HepG2 (cell line): Measurements from ENCODE around the gene TRAPPC3. TPM values are rescaled to one million over a fixed set of nuclear protein-coding genes. Genes with fewer than 3 reads are reported as not detected.

Source experiments
- ATAC-seq: fragments of 200-7000 bp; cut with Tn5 transposase; 3 replicates; pipeline ENCODE4 v1.9.1; 2020; ENCODE audit warnings: mild to moderate bottlenecking, moderate library complexity
- BruUV-seq: library from RNA; stranded (reverse); fragments of 400-500 nt; replicated peaks from 2 replicates; lab custom pipeline; 2021; lab: Mats Ljungman, UMichigan
- CTCF ChIA-PET: fragments of 300-600 bp; formaldehyde crosslinking; extraction: SDS; loops from one replicate; lab custom pipeline; 2021; ENCODE audit warnings: low total read pairs, inconsistent platforms, low intra/inter-chr PET ratio; lab: Yijun Ruan, JAX
- POLR2A ChIA-PET: fragments of 350-600 bp; sonication (Branson Sonifier 250); formaldehyde crosslinking; loops from one replicate; lab custom pipeline; 2020; ENCODE audit warnings: antibody characterized with exemption, inconsistent platforms; lab: Yijun Ruan, JAX
- DNase-seq: peaks from one replicate; pipeline ENCODE4 v3.0.0-alpha.2; 2015; ENCODE audit warnings: low spot score
- FAIRE-seq: peaks from 3 replicates; lab custom pipeline; 2011; peaks lifted over from hg19 to GRCh38; lab: Jason Lieb, UNC
- H2AFZ ChIP-seq: one replicate; pipeline ENCODE4 v1.6.1; 2011; ENCODE audit warnings: low read length, inconsistent platforms
- H3K27ac ChIP-seq: fragments of 300-600 bp; 3 replicates; pipeline ENCODE4 v1.8.0; 2011; ENCODE audit warnings: mixed run types, mild to moderate bottlenecking, mixed read lengths, low read length, inconsistent platforms; ENCODE audit not compliant: insufficient read depth; ENCODE audit errors: extremely low read length
- H3K27me3 ChIP-seq, 2 experiments: fragments of 200-600 bp in 1 of 2; 2 replicates in 1 of 2; 3 replicates in 1 of 2; pipeline versions ENCODE4 v1.6.0 to v1.8.0; 2011; ENCODE audit warnings: low read length in 2 of 2, mild to moderate bottlenecking in 2 of 2, moderate library complexity in 2 of 2, inconsistent platforms in 1 of 2; ENCODE audit not compliant: insufficient read depth in 2 of 2, control insufficient read depth in 1 of 2
- H3K36me3 ChIP-seq, 2 experiments: fragments of 200-600 bp in 1 of 2; replicated peaks in 1 of 2; 2 replicates in 1 of 2; 3 replicates in 1 of 2; pipeline versions ENCODE4 v1.5.1 to v1.8.0; 2011; ENCODE audit warnings: low read length in 2 of 2, inconsistent platforms in 1 of 2; ENCODE audit not compliant: insufficient read depth in 2 of 2, control insufficient read depth in 1 of 2
- H3K4me1 ChIP-seq: 2 replicates; pipeline ENCODE4 v1.5.1; 2012; ENCODE audit warnings: low read length, inconsistent platforms; ENCODE audit not compliant: insufficient read depth
- H3K4me2 ChIP-seq: 2 replicates; pipeline ENCODE4 v1.6.0; 2011; ENCODE audit warnings: low read depth, low read length, inconsistent platforms
- H3K4me3 ChIP-seq, 3 experiments: fragments of 200-600 bp in 1 of 3; sonication (generic), shearing (Covaris generic) in 1 of 3; replicated peaks in 1 of 3; 2 replicates each; pipeline ENCODE4 v1.5.1; 2011 to 2016; ENCODE audit warnings: low read length in 3 of 3, inconsistent platforms in 2 of 3, low read depth in 2 of 3, mild to moderate bottlenecking in 2 of 3, control low read depth in 1 of 3, mixed read lengths in 1 of 3; ENCODE audit not compliant: insufficient read depth in 1 of 3
- H3K79me2 ChIP-seq: one replicate; pipeline ENCODE4 v1.6.1; 2011; ENCODE audit warnings: low read length, inconsistent platforms; ENCODE audit not compliant: insufficient read depth
- H3K9ac ChIP-seq: 2 replicates; pipeline ENCODE4 v1.6.0; 2011; ENCODE audit warnings: mild to moderate bottlenecking, low read depth, low read length, inconsistent platforms; ENCODE audit not compliant: insufficient read depth
- H3K9me3 ChIP-seq: 2 replicates; pipeline ENCODE4 v1.5.1; 2012; ENCODE audit warnings: mild to moderate bottlenecking, low read length
- H4K20me1 ChIP-seq: 2 replicates; pipeline ENCODE4 v1.6.0; 2011; ENCODE audit warnings: inconsistent platforms, mild to moderate bottlenecking, low read length, moderate library complexity; ENCODE audit not compliant: insufficient read depth
- AKNA ChIP-seq: sonication (generic); formaldehyde crosslinking; IDR thresholded peaks from 2 replicates; pipeline ENCODE4 v1.4.0; 2020; ENCODE audit warnings: missing genetic modification reagents, borderline replicate concordance
- ELK4 ChIP-seq: sonication (generic); formaldehyde crosslinking; IDR thresholded peaks from 2 replicates; pipeline ENCODE4 v1.9.0; 2021; ENCODE audit warnings: missing genetic modification reagents, borderline replicate concordance
- EP300 ChIP-seq, 3 experiments: sonication (generic) in 1 of 3; formaldehyde crosslinking in 1 of 3; IDR thresholded peaks; 2 replicates each; pipeline versions ENCODE4 v1.5.1 to v1.6.1; 2011 to 2020; ENCODE audit warnings: low read depth in 2 of 3, low read length in 2 of 3, borderline replicate concordance in 1 of 3, improper control_type of control experiment in 1 of 3, mild to moderate bottlenecking in 1 of 3, missing genetic modification reagents in 1 of 3, moderate library complexity in 1 of 3
- GMEB2 ChIP-seq: IDR thresholded peaks from 2 replicates; pipeline ENCODE4 v1.6.1; 2016; ENCODE audit warnings: missing biosample characterization, missing genetic modification reagents, low read depth
- ISX ChIP-seq: sonication (generic); formaldehyde crosslinking; conservative IDR thresholded peaks from 2 replicates; pipeline ENCODE4 v1.5.0; 2020; ENCODE audit warnings: missing genetic modification reagents
- JUN ChIP-seq: sonication (generic); formaldehyde crosslinking; IDR thresholded peaks from 2 replicates; pipeline ENCODE4 v1.4.0; 2020; ENCODE audit warnings: mild to moderate bottlenecking, missing genetic modification reagents
- KDM1A ChIP-seq: IDR thresholded peaks from 2 replicates; pipeline ENCODE4 v1.6.1; 2016; ENCODE audit warnings: missing compliant biosample characterization
- MEF2D ChIP-seq: sonication (generic); formaldehyde crosslinking; IDR thresholded peaks from 2 replicates; pipeline ENCODE4 v1.5.1; 2020; ENCODE audit warnings: mild to moderate bottlenecking, missing genetic modification reagents
- THYN1 ChIP-seq: sonication (generic); formaldehyde crosslinking; IDR thresholded peaks from 2 replicates; pipeline ENCODE4 v1.8.1; 2023; ENCODE audit warnings: low read depth, mild to moderate bottlenecking, moderate library complexity, missing genetic modification reagents, borderline replicate concordance
- ZNF567 ChIP-seq: sonication (generic); formaldehyde crosslinking; IDR thresholded peaks from 2 replicates; pipeline ENCODE4 v1.8.1; 2023; ENCODE audit warnings: mild to moderate bottlenecking, missing genetic modification reagents, borderline replicate concordance
- WGBS: methylation state at CpG from one replicate; pipeline ENCODE4 v1.1.6; 2017; ENCODE audit warnings: low lambda C conversion rate; 5-methylcytosine and 5-hydroxymethylcytosine counted together
- in situ Hi-C: cut with HindIII; loops from 2 replicates; pipeline ENCODE4 v1.10.0; 2017; ENCODE audit warnings: low pct_unique_long_range_greater_than_20kb; ENCODE audit not compliant: extremely low pct_ligation_motif_present
- intact Hi-C: fragments of 100-400 bp; cut with micrococcal nuclease; formaldehyde crosslinking; loops from one replicate; pipeline ENCODE4 v1.10.0; 2022; ENCODE audit not compliant: unreplicated experiment
- polyA plus RNA-seq, 8 experiments: library from polyadenylated mRNA; depleted of rRNA in 3 of 8; stranded (reverse) in 7 of 8; unstranded in 1 of 8; fragments of >200 nt; fragmentation: Illumina TruSeq in 4 of 8; extraction: Trizol in 4 of 8; gene quantifications; 2 replicates each; pipeline versions ENCODE4 v1.2.1 to v1.2.3, GENCODE V29; 2011 to 2016; ENCODE audit warnings: low read depth in 4 of 8, missing spikeins in 1 of 8, mixed read lengths in 1 of 8; ENCODE audit not compliant: insufficient read depth in 1 of 8
- total RNA-seq, 5 experiments: library from RNA; depleted of rRNA; stranded (reverse); fragments of >200 nt; fragmentation: Illumina TruSeq; extraction: Trizol; gene quantifications; 2 replicates each; pipeline ENCODE4 v1.2.3, GENCODE V29; 2016; ENCODE audit warnings: low read depth in 1 of 5

Gene TRAPPC3
- total and polyA plus RNA-seq, 2 of the 13 experiments (the other 11 are each of a cell fraction or from before 2014, with no cell fraction given) = 53.7 to 62.4 TPM

- TF ChIP-seq GMEB2 (CRISPR knock-in tag) = no peak
- TF ChIP-seq KDM1A = no peak
- TF ChIP-seq ELK4 = no peak
- TF ChIP-seq MEF2D = no peak; the same call in 1 of the 2 replicates
- TF ChIP-seq THYN1 (CRISPR knock-in tag) = no peak; the same call in 1 of the 2 replicates
- TF ChIP-seq, all 625 proteins: peak for 142
Observed at GRCh38 chr1:36187800-36188593, 38.7 kb upstream of the TRAPPC3 start (continued).

- H3K27ac ChIP-seq = no peak overlapping the region
- CTCF ChIA-PET = no interaction called here
- no peak overlapping the region for H3K9ac ChIP-seq
- no peak overlapping the region for H2AFZ ChIP-seq
- BruUV-seq = no TSS peak
- POLR2A ChIA-PET = interaction anchor here (0.7 kb wide), 1 partner anchor 34 kb away, joined by 4 read pairs; the partner anchor contains the start of gene TRAPPC3
- H4K20me1 ChIP-seq = no peaks in the 10 kb centered on the region
- FAIRE-seq (no peak), ATAC-seq (no peak), DNase-seq (no peak)
- H3K4me3 ChIP-seq = no peak overlapping the region
- H3K9me3 ChIP-seq = no peaks in the 10 kb centered on the region
- intact Hi-C loops (no loop called here), in situ Hi-C loops (no loop called here)
- H3K4me1 ChIP-seq = peaks cover 10% of the 10 kb centered on the region; the same call in 1 of the 2 replicates
- no peak for TF ChIP-seq JUN (CRISPR knock-in tag)
- no peak for TF ChIP-seq EP300 (IDR thresholded peaks at IDR 0.05; ENCODE audit: low read depth in 2 of 2, low read length in 2 of 2)
- no peak for TF ChIP-seq EP300 (CRISPR knock-in tag; IDR thresholded peaks at IDR 0.05; ENCODE audit: borderline replicate concordance)
- TF ChIP-seq AKNA = no peak
- no peak for TF ChIP-seq ZNF567 (CRISPR knock-in tag)
- TF ChIP-seq ISX (CRISPR knock-in tag) = no peak
- WGBS = 70% methylated on average over 2 of the region's 2 CpGs
- H3K36me3 ChIP-seq = peaks cover 6 to 19% of the 10 kb centered on the region in 2 experiments; a peak in 3 of 5 replicates
- H3K79me2 ChIP-seq = no peaks in the 10 kb centered on the region
- no peak overlapping the region for H3K4me2 ChIP-seq
- no peaks in the 10 kb centered on the region for H3K27me3 ChIP-seq
Observed at GRCh38 chr1:36183309-36183856, 34.1 kb upstream of the TRAPPC3 start.
